Skeletal muscle tissue (tissue), 4 donors: ENCODE measurements around the gene MGAM2. TPM values are rescaled to one million over a fixed set of nuclear protein-coding genes. Genes with fewer than 3 reads are reported as not detected.

Source experiments
- H3K27ac ChIP-seq: one replicate; pipeline ENCODE4 v1.7.0; 2013; ENCODE audit warnings: mild to moderate bottlenecking, low read depth, low read length, inconsistent platforms
- H3K27me3 ChIP-seq, 3 donors: one replicate each; pipeline ENCODE4 v1.7.0; 2013; ENCODE audit warnings: low read length in 3 of 3; ENCODE audit not compliant: control insufficient read depth in 3 of 3, insufficient read depth in 3 of 3
- H3K36me3 ChIP-seq, 3 donors: one replicate each; pipeline ENCODE4 v1.7.0; 2013; ENCODE audit warnings: low read length in 3 of 3; ENCODE audit not compliant: control insufficient read depth in 3 of 3, insufficient read depth in 3 of 3
- H3K4me1 ChIP-seq, 3 donors: one replicate each; pipeline ENCODE4 v1.7.0; 2013; ENCODE audit warnings: low read length in 3 of 3, mild to moderate bottlenecking in 3 of 3; ENCODE audit not compliant: control insufficient read depth in 3 of 3, insufficient read depth in 3 of 3
- H3K4me3 ChIP-seq, 3 donors: one replicate each; pipeline ENCODE4 v1.7.0; 2013; ENCODE audit warnings: low read length in 3 of 3
- H3K9ac ChIP-seq, 3 donors: one replicate each; pipeline ENCODE4 v1.7.0; 2013; ENCODE audit warnings: low read length in 3 of 3, mild to moderate bottlenecking in 3 of 3, moderate library complexity in 2 of 3, low read depth in 1 of 3
- H3K9me3 ChIP-seq, 3 donors: one replicate each; pipeline ENCODE4 v1.7.0; 2013; ENCODE audit warnings: low read length in 3 of 3; ENCODE audit not compliant: control insufficient read depth in 3 of 3
- total RNA-seq: library from RNA; depleted of rRNA; stranded (reverse); fragments of >200 nt; gene quantifications from one replicate; pipeline ENCODE4 v1.2.3, GENCODE V29; 2014
- donor health status: Osteomylitis.

The MGAM2 gene
- under 0.01 TPM for total RNA-seq

GRCh38 chr7:142111499-142111898 lies at the start of gene MGAM2:
TSS of gene MGAM2 (plus strand) at chr7:142111718. CDS start at chr7:142116874, 5,156 bp downstream.
- Histone ChIP-seq H3K36me3 (no peaks in the 10 kb centered on the region), H3K27me3 (no peaks in the 10 kb centered on the region), H3K27ac (no peak within 1 kb of the TSS), H3K9ac (no peak within 1 kb of the TSS), H3K4me3 (no peak within 1 kb of the TSS), H3K9me3 (no peaks in the 10 kb centered on the region), H3K4me1 (no peaks in the 10 kb centered on the region)

GRCh38 chr7:142063551-142064442 lies 47.7 kb upstream of the MGAM2 start:
- H3K36me3 ChIP-seq = no peaks in the 10 kb centered on the region
- H3K4me3 ChIP-seq = no peak overlapping the region
- no peak overlapping the region for H3K9ac ChIP-seq
- H3K4me1 ChIP-seq = no peaks in the 10 kb centered on the region
- H3K27ac ChIP-seq = no peak overlapping the region
- no peaks in the 10 kb centered on the region for H3K27me3 ChIP-seq
- no peaks in the 10 kb centered on the region for H3K9me3 ChIP-seq

- no peaks in the 10 kb centered on the region for H3K4me1 ChIP-seq
Observed at GRCh38 chr7:142066536-142066935, 45.0 kb upstream of the MGAM2 start.

DNA sequence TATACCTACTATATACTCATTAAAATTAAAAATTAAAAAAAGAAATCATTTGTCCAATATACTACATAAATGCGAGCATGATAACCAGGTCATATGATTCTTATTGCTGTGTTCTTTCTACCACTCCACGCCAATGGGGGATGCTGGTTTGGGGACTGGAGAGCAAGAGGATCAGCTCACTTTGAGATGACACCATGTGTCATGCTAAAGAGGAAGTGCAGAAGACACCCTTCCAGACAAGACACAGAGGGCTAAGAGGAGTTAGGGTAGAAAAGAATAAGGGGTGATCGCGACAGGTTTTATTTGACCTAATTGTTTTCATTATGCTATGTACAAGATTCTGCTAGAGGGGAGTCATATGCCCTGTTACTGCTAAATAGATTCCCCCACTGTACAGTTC lies 33.8 kb upstream of the MGAM2 start:
- no peak overlapping the region for H3K27ac ChIP-seq
- H3K4me3 ChIP-seq = no peak overlapping the region
- no peaks in the 10 kb centered on the region for H3K36me3 ChIP-seq
- H3K4me1 ChIP-seq = no peaks in the 10 kb centered on the region
- no peaks in the 10 kb centered on the region for H3K9me3 ChIP-seq
- H3K27me3 ChIP-seq = no peaks in the 10 kb centered on the region
- H3K9ac ChIP-seq = no peak overlapping the region

More at GRCh38 chr7:142066536-142066935, 45.0 kb upstream of the MGAM2 start:
- Histone ChIP-seq H3K27me3 (no peaks in the 10 kb centered on the region), H3K36me3 (no peaks in the 10 kb centered on the region), H3K9me3 (no peaks in the 10 kb centered on the region), H3K9ac (no peak overlapping the region), H3K27ac (no peak overlapping the region), H3K4me3 (no peak overlapping the region)

DNA sequence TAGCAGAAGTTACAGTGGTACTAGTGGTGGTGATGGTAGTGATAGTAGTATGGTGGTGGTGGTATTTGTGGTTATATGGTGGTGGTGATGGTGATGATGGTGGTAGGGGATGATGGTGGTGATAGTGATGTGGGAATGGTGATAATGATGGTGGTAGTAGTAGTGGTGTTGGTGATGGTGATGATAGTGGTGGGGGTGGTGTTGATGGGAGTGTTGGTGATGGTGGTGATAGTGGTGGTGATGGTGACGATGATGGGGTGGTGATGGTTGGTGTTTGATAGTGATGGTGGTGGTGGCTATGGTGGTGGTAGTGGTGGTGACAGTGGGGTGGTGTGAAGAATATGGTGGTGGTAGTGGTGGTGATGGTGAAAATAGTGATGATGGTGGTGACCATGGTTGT lies 27.9 kb upstream of the MGAM2 start:
- Histone ChIP-seq H3K9ac (no peak overlapping the region), H3K9me3 (no peaks in the 10 kb centered on the region), H3K27me3 (no peaks in the 10 kb centered on the region), H3K4me1 (no peaks in the 10 kb centered on the region), H3K27ac (no peak overlapping the region), H3K36me3 (no peaks in the 10 kb centered on the region), H3K4me3 (no peak overlapping the region)

DNA sequence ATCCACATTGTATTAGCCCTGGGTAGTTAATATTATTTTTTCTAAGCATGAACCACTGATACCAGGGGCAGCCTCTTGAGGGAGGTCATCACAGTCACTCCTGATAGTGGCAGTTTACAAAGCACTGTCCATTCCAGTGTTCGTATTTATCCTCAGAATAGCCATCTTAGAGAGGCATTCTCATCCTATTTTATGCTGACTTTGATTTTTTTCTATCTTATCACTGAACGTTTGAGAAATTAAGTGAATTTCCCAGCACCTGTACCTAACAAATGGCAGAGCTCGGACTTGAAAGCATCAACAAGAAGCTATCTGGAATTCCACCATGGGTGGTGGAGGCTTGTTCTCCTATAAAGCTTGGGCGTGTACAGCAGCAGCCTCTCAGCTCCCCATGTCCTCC lies 26.1 kb upstream of the MGAM2 start:
- Histone ChIP-seq H3K9me3 (no peaks in the 10 kb centered on the region), H3K36me3 (no peaks in the 10 kb centered on the region), H3K27ac (no peak overlapping the region), H3K27me3 (no peaks in the 10 kb centered on the region), H3K4me1 (no peaks in the 10 kb centered on the region), H3K9ac (no peak overlapping the region), H3K4me3 (no peak overlapping the region)

DNA sequence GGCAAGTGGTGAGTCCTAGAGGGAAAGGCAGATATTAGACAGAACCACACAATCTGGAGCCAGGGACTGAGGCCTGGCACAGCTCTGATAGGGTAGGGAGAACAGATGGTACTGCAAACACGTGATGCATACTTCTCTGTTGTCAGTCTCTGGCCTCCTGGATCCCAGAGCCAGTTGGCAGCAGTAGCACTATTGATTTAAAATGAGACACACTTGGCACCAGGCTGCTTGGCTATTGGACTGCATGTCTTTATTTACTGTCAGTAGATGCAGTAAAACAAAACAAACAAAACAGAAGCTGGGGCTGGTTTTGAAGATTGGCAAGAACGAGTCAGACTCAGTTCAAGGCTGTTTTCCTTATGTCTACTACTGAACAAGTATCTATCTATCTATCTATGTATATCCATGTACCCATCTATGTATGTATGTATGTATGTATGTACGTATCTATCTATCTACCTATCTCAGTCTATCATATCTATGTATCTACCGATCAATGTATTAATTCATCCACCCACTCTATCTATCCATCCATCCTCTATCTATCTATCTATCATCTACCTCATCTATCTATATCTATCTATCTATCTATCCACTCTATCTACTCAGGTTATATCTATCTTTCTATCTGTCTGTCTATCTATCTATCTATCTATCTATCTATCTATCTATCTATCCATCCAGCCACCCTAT lies 23.4 kb upstream of the MGAM2 start:
- no peaks in the 10 kb centered on the region for H3K4me1 ChIP-seq
- no peaks in the 10 kb centered on the region for H3K36me3 ChIP-seq
- H3K27ac ChIP-seq = no peak overlapping the region
- no peaks in the 10 kb centered on the region for H3K9me3 ChIP-seq
- H3K4me3 ChIP-seq = no peak overlapping the region
- no peak overlapping the region for H3K9ac ChIP-seq
- no peaks in the 10 kb centered on the region for H3K27me3 ChIP-seq

DNA sequence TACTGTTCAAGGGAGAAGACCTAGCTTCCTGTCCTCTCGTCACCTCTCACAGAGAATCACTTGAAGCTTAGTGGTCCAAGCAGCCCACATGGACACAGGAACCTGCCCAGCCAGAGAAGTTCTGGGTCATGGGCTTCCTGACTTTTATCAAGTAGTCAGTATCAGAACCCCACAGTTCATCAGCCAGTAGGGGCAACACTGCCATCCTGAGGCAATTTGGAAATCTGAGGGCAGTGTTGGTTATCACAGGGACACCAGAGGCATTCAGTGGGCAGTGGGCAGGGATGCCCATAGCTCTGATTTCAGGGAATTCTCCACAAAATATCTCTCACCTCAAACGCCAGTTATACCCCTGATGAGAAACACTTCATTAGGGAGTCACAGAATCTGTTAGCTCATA lies 22.5 kb upstream of the MGAM2 start:
- Histone ChIP-seq H3K9ac (no peak overlapping the region), H3K4me3 (no peak overlapping the region), H3K27ac (no peak overlapping the region), H3K4me1 (no peaks in the 10 kb centered on the region), H3K27me3 (no peaks in the 10 kb centered on the region), H3K36me3 (no peaks in the 10 kb centered on the region), H3K9me3 (no peaks in the 10 kb centered on the region)

DNA sequence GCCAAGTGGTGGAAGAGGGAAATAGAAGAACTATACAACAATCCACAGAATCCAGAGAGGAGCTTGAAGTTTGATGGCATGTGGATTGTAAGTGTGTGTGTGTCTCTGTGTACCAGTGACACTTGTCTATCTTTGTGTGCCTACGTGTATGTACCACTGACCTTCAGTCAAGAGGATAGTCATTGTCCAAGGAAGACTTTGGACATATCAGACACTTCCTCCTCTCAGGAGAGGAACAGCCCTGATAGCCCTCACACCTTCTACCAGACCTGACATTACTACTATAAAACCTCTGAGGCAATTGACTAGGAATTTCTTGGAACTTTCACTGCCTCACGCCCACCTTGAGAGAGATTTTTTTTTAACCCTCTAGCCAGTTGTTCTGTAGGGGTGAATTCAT lies 19.6 kb upstream of the MGAM2 start:
- H3K27ac ChIP-seq = no peak overlapping the region
- H3K36me3 ChIP-seq = no peaks in the 10 kb centered on the region
- no peaks in the 10 kb centered on the region for H3K27me3 ChIP-seq
- no peaks in the 10 kb centered on the region for H3K9me3 ChIP-seq
- no peak overlapping the region for H3K4me3 ChIP-seq
- no peaks in the 10 kb centered on the region for H3K4me1 ChIP-seq
- no peak overlapping the region for H3K9ac ChIP-seq

GRCh38 chr7:142094861-142095260 lies 16.7 kb upstream of the MGAM2 start:
- H3K9ac ChIP-seq = no peak overlapping the region
- no peak overlapping the region for H3K27ac ChIP-seq
- no peaks in the 10 kb centered on the region for H3K27me3 ChIP-seq

More at GRCh38 chr7:142094861-142095260, 16.7 kb upstream of the MGAM2 start:
- no peaks in the 10 kb centered on the region for H3K36me3 ChIP-seq
- no peak overlapping the region for H3K4me3 ChIP-seq
- no peaks in the 10 kb centered on the region for H3K9me3 ChIP-seq
- no peaks in the 10 kb centered on the region for H3K4me1 ChIP-seq
